Panc1 (cell line): ENCODE data around the gene FLVCR2.

Experiments
- POLR2AphosphoS5 ChIP-seq: IDR thresholded peaks from 2 replicates; pipeline ENCODE4 v1.6.1; 2012; ENCODE audit warnings: mild to moderate bottlenecking, low read depth, low read length, moderate library complexity
- REST ChIP-seq, 2 experiments: IDR thresholded peaks; 2 replicates each; pipeline ENCODE4 v1.6.1; 2011 to 2012; ENCODE audit warnings: low read depth in 2 of 2, control low read depth in 1 of 2, low read length in 1 of 2, mild to moderate bottlenecking in 1 of 2, moderate library complexity in 1 of 2; ENCODE audit not compliant: insufficient read depth in 1 of 2
- SIN3A ChIP-seq: IDR thresholded peaks from 2 replicates; pipeline ENCODE4 v1.6.1; 2012; ENCODE audit warnings: low read depth, mild to moderate bottlenecking, low read length, moderate library complexity, borderline replicate concordance; ENCODE audit not compliant: insufficient read depth
- TF ChIP-seq, protein P1 (sequence below): fragments of 450-650 bp; IDR thresholded peaks from 2 replicates; pipeline ENCODE4 v1.5.1; 2017; ENCODE audit warnings: mild to moderate bottlenecking

DNA sequence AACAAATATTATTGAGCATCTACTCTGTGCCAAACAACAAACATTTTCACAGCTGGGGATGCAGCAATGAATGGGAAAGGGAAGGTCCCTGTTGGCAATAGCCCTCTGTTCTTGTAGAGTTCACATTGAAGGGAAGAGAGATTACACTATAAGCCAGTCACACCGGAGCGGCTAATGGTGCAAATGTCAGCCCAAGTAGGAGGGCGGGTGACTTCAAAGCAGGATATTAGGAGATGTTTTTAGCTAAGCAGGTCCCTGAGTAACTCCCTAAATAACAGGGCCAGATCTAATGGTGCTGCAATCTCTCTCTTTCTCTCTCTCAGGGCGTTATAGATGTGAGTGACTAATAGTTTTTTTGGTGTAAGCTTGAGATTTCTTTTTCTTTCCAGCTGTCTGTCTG, 30.7 kb downstream of the FLVCR2 start:
- TF ChIP-seq, protein P1, sequence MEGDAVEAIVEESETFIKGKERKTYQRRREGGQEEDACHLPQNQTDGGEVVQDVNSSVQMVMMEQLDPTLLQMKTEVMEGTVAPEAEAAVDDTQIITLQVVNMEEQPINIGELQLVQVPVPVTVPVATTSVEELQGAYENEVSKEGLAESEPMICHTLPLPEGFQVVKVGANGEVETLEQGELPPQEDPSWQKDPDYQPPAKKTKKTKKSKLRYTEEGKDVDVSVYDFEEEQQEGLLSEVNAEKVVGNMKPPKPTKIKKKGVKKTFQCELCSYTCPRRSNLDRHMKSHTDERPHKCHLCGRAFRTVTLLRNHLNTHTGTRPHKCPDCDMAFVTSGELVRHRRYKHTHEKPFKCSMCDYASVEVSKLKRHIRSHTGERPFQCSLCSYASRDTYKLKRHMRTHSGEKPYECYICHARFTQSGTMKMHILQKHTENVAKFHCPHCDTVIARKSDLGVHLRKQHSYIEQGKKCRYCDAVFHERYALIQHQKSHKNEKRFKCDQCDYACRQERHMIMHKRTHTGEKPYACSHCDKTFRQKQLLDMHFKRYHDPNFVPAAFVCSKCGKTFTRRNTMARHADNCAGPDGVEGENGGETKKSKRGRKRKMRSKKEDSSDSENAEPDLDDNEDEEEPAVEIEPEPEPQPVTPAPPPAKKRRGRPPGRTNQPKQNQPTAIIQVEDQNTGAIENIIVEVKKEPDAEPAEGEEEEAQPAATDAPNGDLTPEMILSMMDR: no peak
- TF ChIP-seq POLR2AphosphoS5 (no peak), REST (IDR thresholded peaks at IDR 0.05; ENCODE audit: insufficient read depth in 1 of 2, low read depth in 2 of 2, low read length in 1 of 2) (no peak), SIN3A (no peak)
